ENCODE data around the gene GOT2. TPM values are rescaled to one million over a fixed set of nuclear protein-coding genes. Genes with fewer than 3 reads are reported as not detected.
A peak's percentile ranks its signal among the peaks of the same experiment; 100 is the strongest.
"Not testable (repeated sequence)": the region's sequence is repeated elsewhere in the genome, so short reads cannot be mapped to it uniquely, and the experiment has no call there.

Gene GOT2
- 10 to 100 TPM; 47.5 to 63.6 (median 57.6) TPM for total RNA-seq

- intact Hi-C loops (cut with DNase I; ENCODE audit: low total_unique reads): loop anchor here (10.0 kb wide), 1 partner anchor 399 kb away; no protein-coding TSS in a partner anchor
- WGBS, 2 donors: 0 to 1% methylated on average over 35 to 56 of the region's 68 CpGs
- peak; percentile 60 to 95 for DNase-seq (ENCODE audit: low spot score in 2 of 2)
- peak within 1 kb of the TSS; percentile 94 for H3K4me3 ChIP-seq (ENCODE audit: low read depth, poor library complexity, severe bottlenecking)
- TF ChIP-seq CTCF (IDR thresholded peaks at IDR 0.05) (no peak), POLR2A (IDR thresholded peaks at IDR 0.05) (no peak)
Observed at GRCh38 chr16:58733671-58734458, at the start of gene GOT2. TSS of gene GOT2 (minus strand) at chr16:58734316. CDS start at chr16:58734228, 88 bp downstream.

- 92 to 100% methylated on average over 1 of the region's 1 CpG for WGBS, 2 donors
- intact Hi-C loops (cut with DNase I; ENCODE audit: low total_unique reads); H3K4me3 ChIP-seq (ENCODE audit: low read depth, poor library complexity, severe bottlenecking); DNase-seq (ENCODE audit: low spot score in 2 of 2): not testable (repeated sequence)
Observed at GRCh38 chr16:58779291-58779690, 45.2 kb upstream of the GOT2 start.

- DNase-seq (ENCODE audit: low spot score in 2 of 2): no peak
- no peak for TF ChIP-seq POLR2A (IDR thresholded peaks at IDR 0.05)
- no peak for TF ChIP-seq CTCF (IDR thresholded peaks at IDR 0.05)
- intact Hi-C loops (cut with DNase I; ENCODE audit: low total_unique reads): no loop called here
- no peak overlapping the region for H3K4me3 ChIP-seq (ENCODE audit: low read depth, poor library complexity, severe bottlenecking)
Observed at GRCh38 chr16:58773870-58774269, 39.8 kb upstream of the GOT2 start.

GRCh38 chr16:58768145-58768544, 34.0 kb upstream of the GOT2 start:
- no peak for TF ChIP-seq CTCF (IDR thresholded peaks at IDR 0.05)
- no peak for TF ChIP-seq POLR2A (IDR thresholded peaks at IDR 0.05)
- no peak overlapping the region for H3K4me3 ChIP-seq (ENCODE audit: low read depth, poor library complexity, severe bottlenecking)
- 88 to 91% methylated on average over 2 of the region's 2 CpGs for WGBS, 2 donors
- intact Hi-C loops (cut with DNase I; ENCODE audit: low total_unique reads): no loop called here
- DNase-seq (ENCODE audit: low spot score in 2 of 2): no peak

GRCh38 chr16:58767581-58767980, 33.5 kb upstream of the GOT2 start:
- TF ChIP-seq CTCF (IDR thresholded peaks at IDR 0.05) (no peak), POLR2A (IDR thresholded peaks at IDR 0.05) (no peak)
- intact Hi-C loops (cut with DNase I; ENCODE audit: low total_unique reads): no loop called here
- WGBS, 2 donors: 65 to 87% methylated on average over 2 of the region's 2 CpGs
- no peak for DNase-seq (ENCODE audit: low spot score in 2 of 2)
- no peak overlapping the region for H3K4me3 ChIP-seq (ENCODE audit: low read depth, poor library complexity, severe bottlenecking)

- DNase-seq (ENCODE audit: low spot score in 2 of 2): no peak
- WGBS, 2 donors: 55 to 61% methylated on average over 7 of the region's 7 CpGs
- no peak overlapping the region for H3K4me3 ChIP-seq (ENCODE audit: low read depth, poor library complexity, severe bottlenecking)
- TF ChIP-seq CTCF (IDR thresholded peaks at IDR 0.05) (no peak), POLR2A (IDR thresholded peaks at IDR 0.05) (no peak)
- intact Hi-C loops (cut with DNase I; ENCODE audit: low total_unique reads): no loop called here
Observed at GRCh38 chr16:58756650-58757332, 22.7 kb upstream of the GOT2 start.

Measured in lower leg skin (tissue), 4 donors.